SK-N-SH treated with all-trans-retinoic acid at 6 μM for 48 hours (cell line): ENCODE results near the gene GFM1.

ENCODE experiments used
- ATAC-seq: fragments of 200-7000 bp; cut with Tn5 transposase; 3 replicates; pipeline ENCODE4 v1.9.1; 2020; ENCODE audit warnings: mild to moderate bottlenecking, moderate library complexity
- ARNTL ChIP-seq: fragments of 450-650 bp; formaldehyde crosslinking; IDR thresholded peaks from 2 replicates; pipeline ENCODE4 v1.5.0; 2020; ENCODE audit warnings: low read depth, mild to moderate bottlenecking, moderate library complexity, borderline replicate concordance
- BACH2 ChIP-seq: fragments of 250-450 bp; sonication (Bioruptor Pico); IDR thresholded peaks from 2 replicates; pipeline ENCODE4 v1.9.0; 2021; ENCODE audit warnings: mild to moderate bottlenecking, borderline replicate concordance
- CSDC2 ChIP-seq: fragments of 250-450 bp; sonication (Bioruptor Pico); IDR thresholded peaks from 2 replicates; pipeline ENCODE4 v1.5.0; 2020; ENCODE audit warnings: mild to moderate bottlenecking, moderate library complexity
- ESRRG ChIP-seq: fragments of 250-450 bp; sonication (Bioruptor Pico); IDR thresholded peaks from 2 replicates; pipeline ENCODE4 v1.6.1; 2021; ENCODE audit warnings: mild to moderate bottlenecking
- GLIS3 ChIP-seq: fragments of 250-450 bp; sonication (Bioruptor Pico); IDR thresholded peaks from 2 replicates; pipeline ENCODE4 v1.5.0; 2020; ENCODE audit warnings: mild to moderate bottlenecking, moderate library complexity
- ISL1 ChIP-seq: fragments of 250-450 bp; sonication (Bioruptor Pico); IDR thresholded peaks from 2 replicates; pipeline ENCODE4 v2.1.2; 2022; ENCODE audit warnings: mild to moderate bottlenecking, moderate library complexity
- OSR1 ChIP-seq: fragments of 250-450 bp; sonication (Bioruptor Pico); IDR thresholded peaks from 2 replicates; pipeline ENCODE4 v1.8.0; 2022; ENCODE audit warnings: moderate library complexity, mild to moderate bottlenecking, inconsistent platforms
- POU6F1 ChIP-seq: fragments of 250-450 bp; sonication (Bioruptor Pico); IDR thresholded peaks from 2 replicates; pipeline ENCODE4 v1.8.0; 2021; ENCODE audit warnings: low read depth, mild to moderate bottlenecking, moderate library complexity, borderline replicate concordance
- PPARA ChIP-seq: fragments of 250-450 bp; sonication (Bioruptor Pico); IDR thresholded peaks from 2 replicates; pipeline ENCODE4 v1.5.0; 2020; ENCODE audit warnings: mild to moderate bottlenecking, borderline replicate concordance
- RARB ChIP-seq: fragments of 250-450 bp; sonication (Bioruptor Pico); IDR thresholded peaks from 2 replicates; pipeline ENCODE4 v1.8.0; 2021; ENCODE audit warnings: mild to moderate bottlenecking, moderate library complexity
- SNAI2 ChIP-seq: fragments of 250-450 bp; sonication (Bioruptor Pico); IDR thresholded peaks from 2 replicates; pipeline ENCODE4 v1.5.0; 2020; ENCODE audit warnings: mild to moderate bottlenecking, moderate library complexity
- TCF4 ChIP-seq: fragments of 250-450 bp; sonication (Bioruptor Pico); IDR thresholded peaks from 2 replicates; pipeline ENCODE4 v1.8.0; 2021; ENCODE audit warnings: mild to moderate bottlenecking, moderate library complexity, borderline replicate concordance
- TOX ChIP-seq: fragments of 250-450 bp; sonication (Bioruptor Pico); IDR thresholded peaks from 2 replicates; pipeline ENCODE4 v1.8.0; 2021; ENCODE audit warnings: mild to moderate bottlenecking, moderate library complexity, borderline replicate concordance
- TSHZ2 ChIP-seq: fragments of 250-450 bp; sonication (Bioruptor Pico); IDR thresholded peaks from 2 replicates; pipeline ENCODE4 v1.5.0; 2020; ENCODE audit warnings: mild to moderate bottlenecking, moderate library complexity
- ZC3H10 ChIP-seq: fragments of 250-450 bp; sonication (Bioruptor Pico); IDR thresholded peaks from 2 replicates; pipeline ENCODE4 v1.5.1; 2021; ENCODE audit warnings: mild to moderate bottlenecking, moderate library complexity
- ZFP3 ChIP-seq: fragments of 250-450 bp; sonication (Bioruptor Pico); IDR thresholded peaks from 2 replicates; pipeline ENCODE4 v1.5.0; 2020; ENCODE audit warnings: mild to moderate bottlenecking, moderate library complexity
- ZFP30 ChIP-seq: fragments of 450-650 bp; formaldehyde crosslinking; IDR thresholded peaks from 2 replicates; pipeline ENCODE4 v1.5.0; 2022; ENCODE audit warnings: mild to moderate bottlenecking, moderate library complexity
- ZNF565 ChIP-seq: fragments of 450-650 bp; formaldehyde crosslinking; conservative IDR thresholded peaks from 2 replicates; pipeline ENCODE4 v1.5.0; 2020; ENCODE audit warnings: low read depth, mild to moderate bottlenecking, moderate library complexity
- ZNF70 ChIP-seq: fragments of 450-650 bp; formaldehyde crosslinking; IDR thresholded peaks from 2 replicates; pipeline ENCODE4 v1.5.0; 2020; ENCODE audit warnings: mild to moderate bottlenecking, moderate library complexity
- ZNF8 ChIP-seq: fragments of 450-650 bp; formaldehyde crosslinking; IDR thresholded peaks from 2 replicates; pipeline ENCODE4 v1.5.0; 2020; ENCODE audit warnings: mild to moderate bottlenecking, moderate library complexity
- TF ChIP-seq, protein P1 (sequence below): fragments of 250-450 bp; sonication (Bioruptor Pico); IDR thresholded peaks from 2 replicates; pipeline ENCODE4 v1.8.0; 2020; ENCODE audit warnings: mild to moderate bottlenecking, moderate library complexity, borderline replicate concordance
- TF ChIP-seq, protein P2 (sequence below): fragments of 250-450 bp; sonication (Bioruptor Pico); IDR thresholded peaks from 2 replicates; pipeline ENCODE4 v1.5.1; 2021; ENCODE audit warnings: mild to moderate bottlenecking, moderate library complexity

GFM1 gene

DNA sequence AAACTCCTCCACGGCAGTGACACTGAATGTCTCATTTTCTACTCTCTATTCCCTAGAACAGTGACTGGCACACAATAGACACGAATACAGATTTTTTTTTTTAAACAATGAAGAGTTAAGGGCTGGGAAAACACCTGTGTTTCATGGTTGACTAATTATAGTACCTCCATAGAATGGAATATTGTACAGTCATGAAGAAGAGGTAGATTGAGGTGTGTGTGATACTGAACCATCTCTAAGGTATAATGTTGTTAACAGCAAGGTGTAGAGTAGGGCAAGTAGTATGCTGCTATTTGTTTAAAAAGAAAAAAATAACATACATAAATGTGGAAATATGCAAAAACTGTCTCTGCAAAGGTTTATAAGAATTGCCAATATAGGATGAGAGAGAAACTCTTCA is 93.1 kb downstream of the GFM1 start (continued):
- no peak for TF ChIP-seq ZNF8 (CRISPR knock-in tag)
- no peak for TF ChIP-seq ZFP30
- TF ChIP-seq ESRRG, result no peak

DNA sequence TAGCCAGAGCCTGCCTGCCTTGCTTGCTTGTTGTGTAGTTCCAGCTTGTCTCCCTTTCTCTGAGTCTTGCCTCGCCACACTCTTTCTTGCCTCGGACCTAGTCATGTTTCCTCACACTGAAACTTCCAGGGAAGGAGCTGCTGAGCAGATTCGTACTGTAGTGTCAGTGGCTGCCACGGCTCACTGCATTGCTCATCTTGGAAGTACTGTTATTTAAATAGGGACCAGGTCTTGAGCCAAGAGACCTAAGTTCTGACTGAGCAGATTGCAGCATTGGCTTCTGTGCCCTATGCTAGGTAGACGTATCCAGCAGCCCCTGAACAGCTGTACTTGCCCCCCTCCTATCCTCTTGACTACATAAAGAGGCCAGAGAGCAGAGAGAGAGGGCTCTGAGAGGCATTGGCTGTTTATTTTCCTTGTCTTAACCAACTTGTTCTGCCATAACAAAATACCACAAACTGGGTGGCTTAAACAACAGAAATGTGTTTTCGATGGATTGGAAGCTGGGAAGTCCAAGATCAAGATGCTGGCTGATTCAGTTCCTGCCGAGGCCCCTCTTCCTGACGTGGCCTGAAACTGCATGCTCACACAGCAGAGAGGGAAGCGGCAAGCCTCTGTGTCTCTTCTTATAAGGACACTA is 93.8 kb downstream of the GFM1 start:
- TF ChIP-seq ZFP3 (CRISPR knock-in tag) (no peak), ZNF8 (CRISPR knock-in tag) (no peak), GLIS3 (CRISPR knock-in tag) (no peak), ZNF70 (CRISPR knock-in tag) (no peak), ISL1 (no peak), BACH2 (CRISPR knock-in tag) (no peak), ZFP30 (no peak), OSR1 (CRISPR knock-in tag) (no peak), ESRRG (no peak), TCF4 (no peak), TOX (no peak), ARNTL (CRISPR knock-in tag) (no peak), SNAI2 (CRISPR knock-in tag) (no peak), RARB (CRISPR knock-in tag) (no peak), POU6F1 (CRISPR knock-in tag) (no peak)
- TF ChIP-seq, protein P1, sequence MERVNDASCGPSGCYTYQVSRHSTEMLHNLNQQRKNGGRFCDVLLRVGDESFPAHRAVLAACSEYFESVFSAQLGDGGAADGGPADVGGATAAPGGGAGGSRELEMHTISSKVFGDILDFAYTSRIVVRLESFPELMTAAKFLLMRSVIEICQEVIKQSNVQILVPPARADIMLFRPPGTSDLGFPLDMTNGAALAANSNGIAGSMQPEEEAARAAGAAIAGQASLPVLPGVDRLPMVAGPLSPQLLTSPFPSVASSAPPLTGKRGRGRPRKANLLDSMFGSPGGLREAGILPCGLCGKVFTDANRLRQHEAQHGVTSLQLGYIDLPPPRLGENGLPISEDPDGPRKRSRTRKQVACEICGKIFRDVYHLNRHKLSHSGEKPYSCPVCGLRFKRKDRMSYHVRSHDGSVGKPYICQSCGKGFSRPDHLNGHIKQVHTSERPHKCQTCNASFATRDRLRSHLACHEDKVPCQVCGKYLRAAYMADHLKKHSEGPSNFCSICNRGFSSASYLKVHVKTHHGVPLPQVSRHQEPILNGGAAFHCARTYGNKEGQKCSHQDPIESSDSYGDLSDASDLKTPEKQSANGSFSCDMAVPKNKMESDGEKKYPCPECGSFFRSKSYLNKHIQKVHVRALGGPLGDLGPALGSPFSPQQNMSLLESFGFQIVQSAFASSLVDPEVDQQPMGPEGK (CRISPR knock-in tag), result no peak
- TF ChIP-seq, protein P2, sequence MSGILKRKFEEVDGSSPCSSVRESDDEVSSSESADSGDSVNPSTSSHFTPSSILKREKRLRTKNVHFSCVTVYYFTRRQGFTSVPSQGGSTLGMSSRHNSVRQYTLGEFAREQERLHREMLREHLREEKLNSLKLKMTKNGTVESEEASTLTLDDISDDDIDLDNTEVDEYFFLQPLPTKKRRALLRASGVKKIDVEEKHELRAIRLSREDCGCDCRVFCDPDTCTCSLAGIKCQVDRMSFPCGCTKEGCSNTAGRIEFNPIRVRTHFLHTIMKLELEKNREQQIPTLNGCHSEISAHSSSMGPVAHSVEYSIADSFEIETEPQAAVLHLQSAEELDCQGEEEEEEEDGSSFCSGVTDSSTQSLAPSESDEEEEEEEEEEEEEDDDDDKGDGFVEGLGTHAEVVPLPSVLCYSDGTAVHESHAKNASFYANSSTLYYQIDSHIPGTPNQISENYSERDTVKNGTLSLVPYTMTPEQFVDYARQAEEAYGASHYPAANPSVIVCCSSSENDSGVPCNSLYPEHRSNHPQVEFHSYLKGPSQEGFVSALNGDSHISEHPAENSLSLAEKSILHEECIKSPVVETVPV (CRISPR knock-in tag), result no peak
- ATAC-seq, result no peak

DNA sequence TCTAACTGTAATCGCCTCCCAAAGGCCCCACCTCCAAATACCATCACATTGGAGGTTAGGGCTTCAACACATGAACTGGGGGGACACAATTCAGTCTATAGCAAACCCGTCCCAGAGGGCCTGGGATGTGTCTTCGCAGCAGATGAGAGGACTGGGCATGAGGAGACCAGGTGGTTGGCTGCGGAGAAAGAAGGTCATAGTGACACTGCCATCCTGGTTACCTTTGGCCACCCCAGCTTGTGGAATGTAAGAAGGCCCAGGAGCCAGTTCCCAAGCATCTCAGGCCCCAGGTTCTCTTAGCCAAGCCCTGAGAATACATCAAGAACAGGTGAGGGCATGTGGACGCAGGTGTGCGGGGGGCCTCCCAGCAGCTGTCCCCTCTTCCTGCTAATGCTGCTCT is 94.3 kb downstream of the GFM1 start:
- ATAC-seq, result no peak
- no peak for TF ChIP-seq ZFP30
- no peak for TF ChIP-seq ZC3H10 (CRISPR knock-in tag)
- no peak for TF ChIP-seq TSHZ2 (CRISPR knock-in tag)
- no peak for TF ChIP-seq ZFP3 (CRISPR knock-in tag)
- no peak for TF ChIP-seq POU6F1 (CRISPR knock-in tag)
- no peak for TF ChIP-seq PPARA (CRISPR knock-in tag)
- no peak for TF ChIP-seq CSDC2 (CRISPR knock-in tag)
- TF ChIP-seq GLIS3 (CRISPR knock-in tag), result no peak
- no peak for TF ChIP-seq ARNTL (CRISPR knock-in tag)
- no peak for TF ChIP-seq SNAI2 (CRISPR knock-in tag)
- TF ChIP-seq, protein P1 (CRISPR knock-in tag), result no peak
- TF ChIP-seq TOX, result no peak
- TF ChIP-seq RARB (CRISPR knock-in tag), result no peak
- TF ChIP-seq TCF4, result no peak
- TF ChIP-seq ESRRG, result no peak
- TF ChIP-seq OSR1 (CRISPR knock-in tag), result no peak
- no peak for TF ChIP-seq ZNF8 (CRISPR knock-in tag)
- TF ChIP-seq, protein P2 (CRISPR knock-in tag), result no peak
- TF ChIP-seq ZNF565 (CRISPR knock-in tag), result no peak
- TF ChIP-seq, all 23 proteins: peak for 0
